HEK293 (cell line): ENCODE data around the gene CLK2.

Experiments
- CTCF ChIA-PET: fragments of 350-600 bp; formaldehyde crosslinking; extraction: SDS; loops from one replicate; lab custom pipeline; 2021; ENCODE audit warnings: antibody characterized with exemption; lab: Yijun Ruan, JAX
- POLR2A ChIA-PET: fragments of 300-600 bp; formaldehyde crosslinking; extraction: SDS; loops from one replicate; lab custom pipeline; 2020; ENCODE audit warnings: antibody characterized with exemption, inconsistent platforms; lab: Yijun Ruan, JAX
- H3K27ac ChIP-seq: fragments of 200-500 bp; sonication (Bioruptor generic); 2 replicates; pipeline ENCODE4 v1.5.1; 2014; ENCODE audit warnings: low read depth, low read length, control low read depth, inconsistent platforms; ENCODE audit errors: extremely low read depth
- H3K36me3 ChIP-seq, 2 experiments: fragments of 200-500 bp in 1 of 2; sonication (Bioruptor generic) in 1 of 2; 1 replicate in 1 of 2; 2 replicates in 1 of 2; pipeline ENCODE4 v1.5.1; 2014 to 2017; ENCODE audit warnings: inconsistent platforms in 2 of 2, low read length in 2 of 2; ENCODE audit not compliant: control insufficient read depth in 2 of 2, insufficient read depth in 1 of 2
- H3K4me1 ChIP-seq: fragments of 200-500 bp; sonication (Bioruptor generic); 2 replicates; pipeline ENCODE4 v1.5.1; 2014; ENCODE audit warnings: mild to moderate bottlenecking, low read length, inconsistent platforms; ENCODE audit not compliant: control insufficient read depth, insufficient read depth
- H3K4me3 ChIP-seq: 2 replicates; pipeline ENCODE4 v1.5.1; 2011; ENCODE audit warnings: low read depth, mild to moderate bottlenecking, control low read depth, low read length, moderate library complexity
- H3K9me3 ChIP-seq: fragments of 200-500 bp; sonication (Bioruptor generic); 2 replicates; pipeline ENCODE4 v1.5.1; 2014; ENCODE audit warnings: low read depth, low read length, inconsistent platforms; ENCODE audit not compliant: control insufficient read depth, insufficient read depth
- GLI2 ChIP-seq: fragments of 450-650 bp; formaldehyde crosslinking; IDR thresholded peaks from 2 replicates; pipeline ENCODE4; 2017; ENCODE audit warnings: missing biosample characterization, missing genetic modification characterization, low read depth, borderline replicate concordance
- IKZF3 ChIP-seq: fragments of 450-650 bp; IDR thresholded peaks from 2 replicates; pipeline ENCODE4 v1.5.0; 2018; ENCODE audit warnings: missing biosample characterization, mild to moderate bottlenecking, missing genetic modification characterization, moderate library complexity
- KLF10 ChIP-seq: fragments of 450-650 bp; IDR thresholded peaks from 2 replicates; pipeline ENCODE4 v1.5.1; 2018; ENCODE audit warnings: missing biosample characterization, mild to moderate bottlenecking, missing genetic modification characterization
- KLF16 ChIP-seq: fragments of 450-650 bp; formaldehyde crosslinking; IDR thresholded peaks from 2 replicates; pipeline ENCODE4 v1.5.1; 2017; ENCODE audit warnings: missing biosample characterization, missing genetic modification characterization
- KLF7 ChIP-seq: fragments of 450-650 bp; formaldehyde crosslinking; IDR thresholded peaks from 2 replicates; pipeline ENCODE4 v1.5.1; 2016; ENCODE audit warnings: missing biosample characterization, missing genetic modification characterization, borderline replicate concordance
- PRDM4 ChIP-seq: fragments of 450-650 bp; formaldehyde crosslinking; IDR thresholded peaks from 2 replicates; pipeline ENCODE4 v1.5.1; 2017; ENCODE audit warnings: missing biosample characterization, missing genetic modification characterization
- ZIC2 ChIP-seq: fragments of 450-650 bp; formaldehyde crosslinking; IDR thresholded peaks from 2 replicates; pipeline ENCODE4 v1.5.1; 2016; ENCODE audit warnings: missing biosample characterization, missing genetic modification characterization
- ZNF280D ChIP-seq: fragments of 450-650 bp; formaldehyde crosslinking; IDR thresholded peaks from 2 replicates; pipeline ENCODE4 v1.5.1; 2016; ENCODE audit warnings: missing biosample characterization, missing genetic modification characterization
- ZNF311 ChIP-seq: fragments of 450-650 bp; formaldehyde crosslinking; IDR thresholded peaks from 2 replicates; pipeline ENCODE4 v1.5.1; 2017; ENCODE audit warnings: missing biosample characterization, missing genetic modification characterization, borderline replicate concordance
- ZNF423 ChIP-seq: fragments of 450-650 bp; formaldehyde crosslinking; IDR thresholded peaks from 2 replicates; pipeline ENCODE4 v1.5.1; 2016; ENCODE audit warnings: missing biosample characterization, missing genetic modification characterization
- ZNF488 ChIP-seq: fragments of 450-650 bp; formaldehyde crosslinking; IDR thresholded peaks from 2 replicates; pipeline ENCODE4 v1.5.1; 2016; ENCODE audit warnings: missing biosample characterization, missing genetic modification characterization
- ZNF544 ChIP-seq: fragments of 450-650 bp; formaldehyde crosslinking; IDR thresholded peaks from 2 replicates; pipeline ENCODE4 v1.5.0; 2017; ENCODE audit warnings: missing biosample characterization, missing genetic modification characterization
- ZNF555 ChIP-seq: fragments of 450-650 bp; formaldehyde crosslinking; conservative IDR thresholded peaks from 2 replicates; pipeline ENCODE4 v1.5.1; 2017; ENCODE audit warnings: missing biosample characterization, mild to moderate bottlenecking, missing genetic modification characterization, inconsistent platforms
- ZNF585B ChIP-seq: fragments of 450-650 bp; formaldehyde crosslinking; IDR thresholded peaks from 2 replicates; pipeline ENCODE4 v1.5.1; 2016; ENCODE audit warnings: missing biosample characterization, missing genetic modification characterization
- ZNF629 ChIP-seq: fragments of 450-650 bp; formaldehyde crosslinking; IDR thresholded peaks from 2 replicates; pipeline ENCODE4 v1.5.1; 2017; ENCODE audit warnings: missing biosample characterization, missing genetic modification characterization
- ZNF785 ChIP-seq: fragments of 450-650 bp; formaldehyde crosslinking; IDR thresholded peaks from 2 replicates; pipeline ENCODE4 v1.5.1; 2016; ENCODE audit warnings: missing biosample characterization, missing genetic modification characterization
- ZSCAN5A ChIP-seq: fragments of 450-650 bp; formaldehyde crosslinking; IDR thresholded peaks from 2 replicates; pipeline ENCODE4 v1.5.1; 2016; ENCODE audit warnings: missing biosample characterization, missing genetic modification characterization
- TF ChIP-seq, protein P1 (sequence below): fragments of 450-650 bp; formaldehyde crosslinking; conservative IDR thresholded peaks from 2 replicates; pipeline ENCODE4 v1.5.1; 2016; ENCODE audit warnings: low read depth, missing biosample characterization, missing genetic modification characterization
- TF ChIP-seq, protein P2 (sequence below): fragments of 450-650 bp; formaldehyde crosslinking; IDR thresholded peaks from 2 replicates; pipeline ENCODE4 v1.5.1; 2016; ENCODE audit warnings: missing biosample characterization, missing genetic modification characterization
- TF ChIP-seq, protein P3 (sequence below): fragments of 450-650 bp; formaldehyde crosslinking; IDR thresholded peaks from 2 replicates; pipeline ENCODE4 v1.5.1; 2017; ENCODE audit warnings: missing biosample characterization, missing genetic modification characterization

The CLK2 gene

DNA sequence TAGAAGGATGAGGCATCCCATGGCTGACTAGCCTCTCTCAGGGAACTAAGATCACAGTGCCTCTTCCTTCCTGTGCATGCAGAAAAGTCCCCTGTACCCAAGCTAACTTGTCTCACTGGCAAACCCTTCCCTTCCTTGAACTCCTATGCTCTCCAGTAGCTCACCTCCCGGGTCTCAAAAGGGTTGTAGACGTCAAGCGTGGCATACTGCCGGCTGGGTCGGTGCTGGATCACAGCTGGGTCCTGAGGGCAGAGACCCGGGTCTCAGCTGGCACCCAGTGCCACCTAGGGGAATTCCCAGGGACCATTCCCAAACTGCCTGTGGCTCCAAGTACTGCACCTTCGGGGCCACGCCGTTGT lies 11.8 kb downstream of the CLK2 start:
- H3K4me1 ChIP-seq: no peaks in the 10 kb centered on the region
- CTCF ChIA-PET: interaction anchor here (1.0 to 6.2 kb wide), 3 partner anchors 11 to 83 kb away, joined by 5 to 91 read pairs (median 7); no protein-coding TSS in a partner anchor
- POLR2A ChIA-PET: interaction anchor here (1.0 to 4.2 kb wide), 11 partner anchors 11 to 68 kb away, joined by 3 to 54 read pairs (median 6); partner anchors contain the start of gene CLK2
- H3K27ac ChIP-seq: peak overlapping the region; percentile 61; the same call in 1 of the 2 replicates
- peaks cover 8 to 74% of the 10 kb centered on the region in 2 experiments for H3K36me3 ChIP-seq
- H3K9me3 ChIP-seq: no peaks in the 10 kb centered on the region
- TF ChIP-seq IKZF3 (tag by site-specific recombination) (0 out of 2 replicates have a peak, but pooled peaks have one; percentile 5), ZNF629 (tag by site-specific recombination) (no peak), KLF16 (tag by site-specific recombination) (no peak), ZNF280D (tag by site-specific recombination) (no peak), ZNF311 (tag by site-specific recombination) (no peak), ZIC2 (peak; percentile 66), GLI2 (tag by site-specific recombination) (no peak), ZSCAN5A (no peak)
- TF ChIP-seq, protein P1, sequence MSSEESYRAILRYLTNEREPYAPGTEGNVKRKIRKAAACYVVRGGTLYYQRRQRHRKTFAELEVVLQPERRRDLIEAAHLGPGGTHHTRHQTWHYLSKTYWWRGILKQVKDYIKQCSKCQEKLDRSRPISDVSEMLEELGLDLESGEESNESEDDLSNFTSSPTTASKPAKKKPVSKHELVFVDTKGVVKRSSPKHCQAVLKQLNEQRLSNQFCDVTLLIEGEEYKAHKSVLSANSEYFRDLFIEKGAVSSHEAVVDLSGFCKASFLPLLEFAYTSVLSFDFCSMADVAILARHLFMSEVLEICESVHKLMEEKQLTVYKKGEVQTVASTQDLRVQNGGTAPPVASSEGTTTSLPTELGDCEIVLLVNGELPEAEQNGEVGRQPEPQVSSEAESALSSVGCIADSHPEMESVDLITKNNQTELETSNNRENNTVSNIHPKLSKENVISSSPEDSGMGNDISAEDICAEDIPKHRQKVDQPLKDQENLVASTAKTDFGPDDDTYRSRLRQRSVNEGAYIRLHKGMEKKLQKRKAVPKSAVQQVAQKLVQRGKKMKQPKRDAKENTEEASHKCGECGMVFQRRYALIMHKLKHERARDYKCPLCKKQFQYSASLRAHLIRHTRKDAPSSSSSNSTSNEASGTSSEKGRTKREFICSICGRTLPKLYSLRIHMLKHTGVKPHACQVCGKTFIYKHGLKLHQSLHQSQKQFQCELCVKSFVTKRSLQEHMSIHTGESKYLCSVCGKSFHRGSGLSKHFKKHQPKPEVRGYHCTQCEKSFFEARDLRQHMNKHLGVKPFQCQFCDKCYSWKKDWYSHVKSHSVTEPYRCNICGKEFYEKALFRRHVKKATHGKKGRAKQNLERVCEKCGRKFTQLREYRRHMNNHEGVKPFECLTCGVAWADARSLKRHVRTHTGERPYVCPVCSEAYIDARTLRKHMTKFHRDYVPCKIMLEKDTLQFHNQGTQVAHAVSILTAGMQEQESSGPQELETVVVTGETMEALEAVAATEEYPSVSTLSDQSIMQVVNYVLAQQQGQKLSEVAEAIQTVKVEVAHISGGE (tag by site-specific recombination): peak; percentile 79; the same call in 1 of the 2 replicates
- TF ChIP-seq, protein P2, sequence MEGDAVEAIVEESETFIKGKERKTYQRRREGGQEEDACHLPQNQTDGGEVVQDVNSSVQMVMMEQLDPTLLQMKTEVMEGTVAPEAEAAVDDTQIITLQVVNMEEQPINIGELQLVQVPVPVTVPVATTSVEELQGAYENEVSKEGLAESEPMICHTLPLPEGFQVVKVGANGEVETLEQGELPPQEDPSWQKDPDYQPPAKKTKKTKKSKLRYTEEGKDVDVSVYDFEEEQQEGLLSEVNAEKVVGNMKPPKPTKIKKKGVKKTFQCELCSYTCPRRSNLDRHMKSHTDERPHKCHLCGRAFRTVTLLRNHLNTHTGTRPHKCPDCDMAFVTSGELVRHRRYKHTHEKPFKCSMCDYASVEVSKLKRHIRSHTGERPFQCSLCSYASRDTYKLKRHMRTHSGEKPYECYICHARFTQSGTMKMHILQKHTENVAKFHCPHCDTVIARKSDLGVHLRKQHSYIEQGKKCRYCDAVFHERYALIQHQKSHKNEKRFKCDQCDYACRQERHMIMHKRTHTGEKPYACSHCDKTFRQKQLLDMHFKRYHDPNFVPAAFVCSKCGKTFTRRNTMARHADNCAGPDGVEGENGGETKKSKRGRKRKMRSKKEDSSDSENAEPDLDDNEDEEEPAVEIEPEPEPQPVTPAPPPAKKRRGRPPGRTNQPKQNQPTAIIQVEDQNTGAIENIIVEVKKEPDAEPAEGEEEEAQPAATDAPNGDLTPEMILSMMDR: peak; percentile 83
- TF ChIP-seq, all 188 proteins: peak for 4
- H3K4me3 ChIP-seq: peak overlapping the region; percentile 91

DNA sequence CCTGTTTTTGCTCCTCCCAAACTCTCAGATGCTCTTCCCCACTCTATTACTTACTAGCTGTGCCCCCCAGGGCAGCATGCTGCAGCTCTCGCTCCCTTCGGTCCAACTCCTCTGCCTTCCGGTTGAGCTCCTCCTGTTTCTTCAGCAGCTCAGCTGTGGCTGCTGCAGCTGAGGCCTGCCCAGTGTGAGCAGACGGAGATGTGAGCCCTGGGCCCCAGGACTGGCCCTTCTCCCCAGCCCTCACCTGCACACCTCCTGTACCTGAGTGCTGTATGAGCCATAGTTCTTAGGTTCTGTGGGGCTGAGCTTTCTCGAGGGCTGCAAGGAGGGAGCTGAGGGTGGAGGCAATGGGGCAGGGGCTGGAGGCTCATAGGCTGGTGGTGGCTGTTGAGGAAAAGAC lies 13.0 kb downstream of the CLK2 start:
- H3K4me1 ChIP-seq: no peaks in the 10 kb centered on the region
- H3K27ac ChIP-seq: no peak overlapping the region
- no peak overlapping the region for H3K4me3 ChIP-seq
- H3K36me3 ChIP-seq: peaks cover 4 to 69% of the 10 kb centered on the region in 2 experiments
- H3K9me3 ChIP-seq: no peaks in the 10 kb centered on the region
- ChIA-PET CTCF (interaction anchor here (0.7 to 6.2 kb wide), 5 partner anchors 10 to 63 kb away, joined by 3 to 91 read pairs (median 3); no protein-coding TSS in a partner anchor), POLR2A (interaction anchor here (1.6 to 4.2 kb wide), 4 partner anchors 9 to 63 kb away, joined by 3 to 54 read pairs (median 24); partner anchors contain the start of gene CLK2)
- TF ChIP-seq ZNF555 (tag by site-specific recombination): no peak
- no peak for TF ChIP-seq ZNF423 (tag by site-specific recombination)
- no peak for TF ChIP-seq ZNF544
- no peak for TF ChIP-seq ZNF785 (tag by site-specific recombination)
- TF ChIP-seq, protein P3, sequence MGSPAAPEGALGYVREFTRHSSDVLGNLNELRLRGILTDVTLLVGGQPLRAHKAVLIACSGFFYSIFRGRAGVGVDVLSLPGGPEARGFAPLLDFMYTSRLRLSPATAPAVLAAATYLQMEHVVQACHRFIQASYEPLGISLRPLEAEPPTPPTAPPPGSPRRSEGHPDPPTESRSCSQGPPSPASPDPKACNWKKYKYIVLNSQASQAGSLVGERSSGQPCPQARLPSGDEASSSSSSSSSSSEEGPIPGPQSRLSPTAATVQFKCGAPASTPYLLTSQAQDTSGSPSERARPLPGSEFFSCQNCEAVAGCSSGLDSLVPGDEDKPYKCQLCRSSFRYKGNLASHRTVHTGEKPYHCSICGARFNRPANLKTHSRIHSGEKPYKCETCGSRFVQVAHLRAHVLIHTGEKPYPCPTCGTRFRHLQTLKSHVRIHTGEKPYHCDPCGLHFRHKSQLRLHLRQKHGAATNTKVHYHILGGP: no peak
- no peak for TF ChIP-seq KLF7 (tag by site-specific recombination)
- TF ChIP-seq ZNF488 (tag by site-specific recombination): no peak
- TF ChIP-seq KLF10 (tag by site-specific recombination): no peak
- no peak for TF ChIP-seq PRDM4 (tag by site-specific recombination)
- no peak for TF ChIP-seq ZNF585B
